Measurements from ENCODE around the gene AP1S1.

DNA sequence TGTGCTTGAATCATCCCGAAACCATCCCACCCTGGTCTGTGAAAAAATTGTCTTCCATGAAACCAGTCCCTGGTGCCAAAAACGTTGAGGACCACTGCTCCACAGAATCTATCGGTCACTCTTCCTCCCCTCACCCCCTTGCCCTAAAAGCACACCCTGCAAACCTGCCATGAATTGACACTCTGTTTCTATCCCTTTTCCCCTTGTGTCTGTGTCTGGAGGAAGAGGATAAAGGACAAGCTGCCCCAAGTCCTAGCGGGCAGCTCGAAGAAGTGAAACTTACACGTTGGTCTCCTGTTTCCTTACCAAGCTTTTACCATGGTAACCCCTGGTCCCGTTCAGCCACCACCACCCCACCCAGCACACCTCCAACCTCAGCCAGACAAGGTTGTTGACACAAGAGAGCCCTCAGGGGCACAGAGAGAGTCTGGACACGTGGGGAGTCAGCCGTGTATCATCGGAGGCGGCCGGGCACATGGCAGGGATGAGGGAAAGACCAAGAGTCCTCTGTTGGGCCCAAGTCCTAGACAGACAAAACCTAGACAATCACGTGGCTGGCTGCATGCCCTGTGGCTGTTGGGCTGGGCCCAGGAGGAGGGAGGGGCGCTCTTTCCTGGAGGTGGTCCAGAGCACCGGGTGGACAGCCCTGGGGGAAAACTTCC, 28.2 kb upstream of the AP1S1 start:
- no peak for TF ChIP-seq HDGF (IDR thresholded peaks at IDR 0.05; ENCODE audit: borderline replicate concordance)
- TF ChIP-seq ARNT (IDR thresholded peaks at IDR 0.05): no peak
- TF ChIP-seq FOXA1 (IDR thresholded peaks at IDR 0.05): no peak
- TF ChIP-seq, protein P1, sequence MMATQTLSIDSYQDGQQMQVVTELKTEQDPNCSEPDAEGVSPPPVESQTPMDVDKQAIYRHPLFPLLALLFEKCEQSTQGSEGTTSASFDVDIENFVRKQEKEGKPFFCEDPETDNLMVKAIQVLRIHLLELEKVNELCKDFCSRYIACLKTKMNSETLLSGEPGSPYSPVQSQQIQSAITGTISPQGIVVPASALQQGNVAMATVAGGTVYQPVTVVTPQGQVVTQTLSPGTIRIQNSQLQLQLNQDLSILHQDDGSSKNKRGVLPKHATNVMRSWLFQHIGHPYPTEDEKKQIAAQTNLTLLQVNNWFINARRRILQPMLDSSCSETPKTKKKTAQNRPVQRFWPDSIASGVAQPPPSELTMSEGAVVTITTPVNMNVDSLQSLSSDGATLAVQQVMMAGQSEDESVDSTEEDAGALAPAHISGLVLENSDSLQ (IDR thresholded peaks at IDR 0.05): no peak
- no peak for TF ChIP-seq FOXM1 (IDR thresholded peaks at IDR 0.05; ENCODE audit: borderline replicate concordance)
- no peak for TF ChIP-seq L3MBTL2 (conservative IDR thresholded peaks at IDR 0.05)
- TF ChIP-seq ELF4 (IDR thresholded peaks at IDR 0.05): no peak
- TF ChIP-seq SUZ12 (IDR thresholded peaks at IDR 0.05): no peak
- TF ChIP-seq SP1 (IDR thresholded peaks at IDR 0.05): no peak
- no peak for TF ChIP-seq BHLHE40 (IDR thresholded peaks at IDR 0.05; ENCODE audit: borderline replicate concordance)
- TF ChIP-seq FOXK2 (IDR thresholded peaks at IDR 0.05): no peak
- no peak for TF ChIP-seq NFRKB (IDR thresholded peaks at IDR 0.05)
